GM12878 (cell line): Measurements from ENCODE around the gene COL9A3.

Experiments
- EZH2 ChIP-seq: IDR thresholded peaks from 2 replicates; pipeline ENCODE4 v1.6.1; 2012; ENCODE audit warnings: low read depth, mild to moderate bottlenecking, control low read depth, inconsistent platforms, low read length, borderline replicate concordance; ENCODE audit not compliant: control insufficient read depth
- POLR2A ChIP-seq: IDR thresholded peaks from 2 replicates; pipeline ENCODE4 v1.6.1; 2011; ENCODE audit warnings: low read depth, mild to moderate bottlenecking, low read length
- POLR2AphosphoS2 ChIP-seq: IDR thresholded peaks from 2 replicates; pipeline ENCODE4 v1.6.1; 2011; ENCODE audit warnings: low read depth, mild to moderate bottlenecking, low read length, improper control_type of control experiment, moderate library complexity

DNA sequence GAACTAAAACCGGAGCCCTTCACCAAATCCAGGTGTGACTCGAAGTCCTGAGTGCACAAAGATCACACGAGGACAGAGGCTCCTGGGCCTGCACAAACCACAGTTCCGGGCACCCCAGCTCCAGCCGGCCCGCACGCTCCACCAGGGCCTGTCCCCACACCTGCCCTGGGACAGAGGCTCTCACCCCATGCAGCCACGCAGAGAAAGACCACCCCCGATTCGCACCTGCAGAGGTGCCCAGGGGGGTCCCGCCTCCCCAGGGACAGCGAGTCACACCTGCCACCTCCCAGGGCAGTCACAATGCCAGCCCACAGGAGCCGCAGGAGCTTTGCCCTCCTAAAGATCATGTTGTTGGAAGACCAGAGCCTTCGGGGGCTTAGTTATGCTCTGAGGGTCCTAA, 45.9 kb upstream of the COL9A3 start:
- no peak for TF ChIP-seq EZH2
- TF ChIP-seq POLR2AphosphoS2: no peak
- no peak for TF ChIP-seq POLR2A
